Hepatocyte (in vitro differentiated cells): ENCODE measurements around the gene PODXL2.

Experiments
- CTCF ChIP-seq: fragments of 200-600 bp; sonication (generic); IDR thresholded peaks from 2 replicates; pipeline ENCODE4 v1.5.1; 2016; ENCODE audit warnings: antibody characterized with exemption, mild to moderate bottlenecking; ENCODE audit not compliant: poor library complexity
- EZH2 ChIP-seq: fragments of 200-600 bp; sonication (generic); IDR thresholded peaks from 2 replicates; pipeline ENCODE4 v1.6.1; 2016; ENCODE audit warnings: antibody characterized with exemption, mild to moderate bottlenecking, borderline replicate concordance
- EZH2phosphoT487 ChIP-seq: fragments of 200-600 bp; sonication (generic); IDR thresholded peaks from one replicate; pipeline ENCODE4 v1.6.1; 2018; ENCODE audit warnings: antibody characterized with exemption, mild to moderate bottlenecking, low read depth, moderate library complexity; ENCODE audit not compliant: unreplicated experiment, severe bottlenecking

- TF ChIP-seq EZH2 (no peak), CTCF (no peak), EZH2phosphoT487 (no peak)
Measured at GRCh38 chr3:127678611-127679533, 49.9 kb downstream of the PODXL2 start.
